Measurements from ENCODE around the gene TTC24.
"Not testable (repeated sequence)": the region's sequence is repeated elsewhere in the genome, so short reads cannot be mapped to it uniquely, and the experiment has no call there.

TTC24 gene

GRCh38 chr1:156574039-156574633 is 5.4 kb upstream of the TTC24 start:
- peaks cover 6% of the 10 kb centered on the region for H3K4me1 ChIP-seq (ENCODE audit: insufficient read depth, low read length)
- 76% methylated on average over 1 of the region's 2 CpGs for WGBS
- no peak overlapping the region for H3K27ac ChIP-seq (ENCODE audit: low read depth, low read length)
- peaks cover 3% of the 10 kb centered on the region; the same call in 1 of the 2 replicates for H3K27me3 ChIP-seq (ENCODE audit: insufficient read depth, low read length)
- H3K9ac ChIP-seq (ENCODE audit: low read depth, low read length): no peak overlapping the region
- no peaks in the 10 kb centered on the region for H3K36me3 ChIP-seq (ENCODE audit: insufficient read depth, low read length)
- H3K4me3 ChIP-seq (ENCODE audit: low read length): no peak overlapping the region
- no peaks in the 10 kb centered on the region for H3K9me3 ChIP-seq (ENCODE audit: insufficient read depth, low read depth, low read length)

- H3K4me1 ChIP-seq (ENCODE audit: insufficient read depth, low read length): no peaks in the 10 kb centered on the region; the same call in 1 of the 2 replicates
- no peak overlapping the region for H3K27ac ChIP-seq (ENCODE audit: low read depth, low read length)
- no peak overlapping the region for H3K4me3 ChIP-seq (ENCODE audit: low read length)
- H3K9ac ChIP-seq (ENCODE audit: low read depth, low read length): no peak overlapping the region
- H3K36me3 ChIP-seq (ENCODE audit: insufficient read depth, low read length): no peaks in the 10 kb centered on the region
- H3K27me3 ChIP-seq (ENCODE audit: insufficient read depth, low read length): peaks cover 3% of the 10 kb centered on the region; the same call in 1 of the 2 replicates
- WGBS: 84% methylated on average over 3 of the region's 3 CpGs
- no peaks in the 10 kb centered on the region for H3K9me3 ChIP-seq (ENCODE audit: insufficient read depth, low read depth, low read length)
These were observed 2.0 kb upstream of the TTC24 start for GRCh38 chr1:156577550-156577949.

GRCh38 chr1:156578055-156578454 is 1.5 kb upstream of the TTC24 start:
- H3K36me3 ChIP-seq (ENCODE audit: insufficient read depth, low read length): no peaks in the 10 kb centered on the region
- no peaks in the 10 kb centered on the region for H3K9me3 ChIP-seq (ENCODE audit: insufficient read depth, low read depth, low read length)
- no peak overlapping the region for H3K27ac ChIP-seq (ENCODE audit: low read depth, low read length)
- H3K4me1 ChIP-seq (ENCODE audit: insufficient read depth, low read length): no peaks in the 10 kb centered on the region
- H3K9ac ChIP-seq (ENCODE audit: low read depth, low read length): no peak overlapping the region
- no peaks in the 10 kb centered on the region for H3K27me3 ChIP-seq (ENCODE audit: insufficient read depth, low read length)
- 91% methylated on average over 3 of the region's 7 CpGs for WGBS
- no peak overlapping the region for H3K4me3 ChIP-seq (ENCODE audit: low read length)

- no peak overlapping the region for H3K9ac ChIP-seq (ENCODE audit: low read depth, low read length)
- no peaks in the 10 kb centered on the region for H3K27me3 ChIP-seq (ENCODE audit: insufficient read depth, low read length)
- 92% methylated on average over 21 of the region's 21 CpGs for WGBS
- H3K9me3 ChIP-seq (ENCODE audit: insufficient read depth, low read depth, low read length): no peaks in the 10 kb centered on the region
- H3K27ac ChIP-seq (ENCODE audit: low read depth, low read length): no peak overlapping the region
- no peak overlapping the region for H3K4me3 ChIP-seq (ENCODE audit: low read length)
- peaks cover 7% of the 10 kb centered on the region for H3K4me1 ChIP-seq (ENCODE audit: insufficient read depth, low read length)
- H3K36me3 ChIP-seq (ENCODE audit: insufficient read depth, low read length): no peaks in the 10 kb centered on the region
These were observed 2.3 kb downstream of the TTC24 start for GRCh38 chr1:156581661-156582387.

- WGBS: 90% methylated on average over 9 of the region's 9 CpGs
- H3K27ac ChIP-seq (ENCODE audit: low read depth, low read length): no peak overlapping the region
- H3K36me3 ChIP-seq (ENCODE audit: insufficient read depth, low read length): no peaks in the 10 kb centered on the region
- no peaks in the 10 kb centered on the region for H3K27me3 ChIP-seq (ENCODE audit: insufficient read depth, low read length)
- no peak overlapping the region for H3K4me3 ChIP-seq (ENCODE audit: low read length)
- H3K9me3 ChIP-seq (ENCODE audit: insufficient read depth, low read depth, low read length): no peaks in the 10 kb centered on the region
- no peak overlapping the region for H3K9ac ChIP-seq (ENCODE audit: low read depth, low read length)
- H3K4me1 ChIP-seq (ENCODE audit: insufficient read depth, low read length): peaks cover 7% of the 10 kb centered on the region
These were observed 3.0 kb downstream of the TTC24 start for GRCh38 chr1:156582388-156583017.

GRCh38 chr1:156583821-156584622 is 4.5 kb downstream of the TTC24 start:
- Histone ChIP-seq H3K4me1 (ENCODE audit: insufficient read depth, low read length) (peaks cover 7% of the 10 kb centered on the region), H3K27me3 (ENCODE audit: insufficient read depth, low read length) (no peaks in the 10 kb centered on the region), H3K27ac (ENCODE audit: low read depth, low read length) (no peak overlapping the region), H3K9me3 (ENCODE audit: insufficient read depth, low read depth, low read length) (no peaks in the 10 kb centered on the region), H3K36me3 (ENCODE audit: insufficient read depth, low read length) (no peaks in the 10 kb centered on the region), H3K4me3 (ENCODE audit: low read length) (peak overlapping the region; percentile 22; the same call in 1 of the 2 replicates), H3K9ac (ENCODE audit: low read depth, low read length) (no peak overlapping the region)
- WGBS: 53% methylated on average over 19 of the region's 20 CpGs

- H3K27me3 ChIP-seq (ENCODE audit: insufficient read depth, low read length): no peaks in the 10 kb centered on the region
- no peak overlapping the region for H3K9ac ChIP-seq (ENCODE audit: low read depth, low read length)
- peak overlapping the region; percentile 22; the same call in 1 of the 2 replicates for H3K4me3 ChIP-seq (ENCODE audit: low read length)
- 53% methylated on average over 11 of the region's 11 CpGs for WGBS
- no peaks in the 10 kb centered on the region for H3K36me3 ChIP-seq (ENCODE audit: insufficient read depth, low read length)
- H3K9me3 ChIP-seq (ENCODE audit: insufficient read depth, low read depth, low read length): no peaks in the 10 kb centered on the region
- peaks cover 7% of the 10 kb centered on the region for H3K4me1 ChIP-seq (ENCODE audit: insufficient read depth, low read length)
- no peak overlapping the region for H3K27ac ChIP-seq (ENCODE audit: low read depth, low read length)
These were observed 5.3 kb downstream of the TTC24 start for GRCh38 chr1:156584813-156585212.

- no peaks in the 10 kb centered on the region for H3K27me3 ChIP-seq (ENCODE audit: insufficient read depth, low read length)
- H3K36me3 ChIP-seq (ENCODE audit: insufficient read depth, low read length): no peaks in the 10 kb centered on the region
- H3K4me3 ChIP-seq (ENCODE audit: low read length): no peak overlapping the region
- H3K9ac ChIP-seq (ENCODE audit: low read depth, low read length): no peak overlapping the region
- H3K27ac ChIP-seq (ENCODE audit: low read depth, low read length): no peak overlapping the region
- WGBS: 66% methylated on average over 4 of the region's 4 CpGs
- H3K4me1 ChIP-seq (ENCODE audit: insufficient read depth, low read length): peaks cover 14% of the 10 kb centered on the region
- H3K9me3 ChIP-seq (ENCODE audit: insufficient read depth, low read depth, low read length): no peaks in the 10 kb centered on the region
These were observed 6.8 kb downstream of the TTC24 start for GRCh38 chr1:156586323-156586722.

GRCh38 chr1:156586892-156587477 is 7.5 kb downstream of the TTC24 start:
- Histone ChIP-seq H3K9me3 (ENCODE audit: insufficient read depth, low read depth, low read length) (no peaks in the 10 kb centered on the region), H3K4me1 (ENCODE audit: insufficient read depth, low read length) (peaks cover 14% of the 10 kb centered on the region), H3K27ac (ENCODE audit: low read depth, low read length) (no peak overlapping the region), H3K4me3 (ENCODE audit: low read length) (no peak overlapping the region), H3K36me3 (ENCODE audit: insufficient read depth, low read length) (no peaks in the 10 kb centered on the region), H3K27me3 (ENCODE audit: insufficient read depth, low read length) (no peaks in the 10 kb centered on the region), H3K9ac (ENCODE audit: low read depth, low read length) (no peak overlapping the region)
- WGBS: 88% methylated on average over 3 of the region's 3 CpGs

- not testable (repeated sequence) for H3K4me3 ChIP-seq (ENCODE audit: low read length); H3K27me3 ChIP-seq (ENCODE audit: insufficient read depth, low read length); H3K36me3 ChIP-seq (ENCODE audit: insufficient read depth, low read length); H3K9me3 ChIP-seq (ENCODE audit: insufficient read depth, low read depth, low read length); H3K27ac ChIP-seq (ENCODE audit: low read depth, low read length); H3K9ac ChIP-seq (ENCODE audit: low read depth, low read length)
- WGBS: 93% methylated on average over 8 of the region's 8 CpGs
- peaks cover 14% of the 10 kb centered on the region for H3K4me1 ChIP-seq (ENCODE audit: insufficient read depth, low read length)
These were observed 8.4 kb downstream of the TTC24 start for GRCh38 chr1:156587927-156588326.
